Suppressor macrophage treated with lipopolysaccharide for 1 hour (primary cell): ENCODE measurements around the gene PKNOX2.

Experiments
- DNase-seq, 3 donors: peaks; one replicate each; pipeline ENCODE4 v3.0.0-alpha.2; 2020 to 2022

Gene PKNOX2

DNA sequence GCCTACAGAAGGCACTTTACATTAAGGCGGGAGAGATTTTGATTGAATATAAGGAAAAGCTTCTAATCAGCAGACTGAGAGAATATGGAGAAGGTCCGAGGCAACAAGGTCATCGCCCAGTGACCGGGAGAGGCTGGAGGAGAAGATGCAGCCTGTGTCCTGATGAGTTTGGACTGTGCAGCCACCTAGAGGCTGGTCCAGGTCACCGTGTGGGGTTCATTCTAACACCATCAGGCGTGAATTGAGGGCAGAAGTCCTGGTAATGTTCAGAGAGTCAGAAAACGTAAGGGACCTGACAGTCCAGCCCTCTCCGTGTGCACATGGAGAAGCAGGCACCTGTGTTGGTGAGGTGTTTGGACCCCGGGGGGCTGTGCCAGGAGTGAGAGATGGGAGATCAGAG lies 228.8 kb downstream of the PKNOX2 start:
- DNase-seq = no peak

DNA sequence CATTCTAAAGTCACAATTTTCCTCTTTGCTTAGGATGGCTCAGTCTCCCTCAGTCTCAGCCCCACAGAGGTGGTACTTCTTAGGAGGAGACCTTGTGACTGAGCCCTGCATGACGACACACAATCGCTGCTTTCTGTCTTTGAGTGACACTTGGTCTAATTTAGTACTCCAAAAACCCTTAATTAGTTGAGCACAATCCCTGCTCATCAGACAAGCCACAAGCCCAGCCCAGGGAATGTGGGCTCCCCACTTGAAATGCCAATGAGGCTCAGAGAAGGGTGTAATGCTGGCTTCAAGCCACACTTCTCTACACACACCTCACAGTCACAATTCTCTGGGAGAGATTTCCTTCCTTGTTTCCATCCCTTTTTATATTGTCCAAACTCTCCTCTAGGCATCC lies 229.7 kb downstream of the PKNOX2 start:
- no peak for DNase-seq

DNA sequence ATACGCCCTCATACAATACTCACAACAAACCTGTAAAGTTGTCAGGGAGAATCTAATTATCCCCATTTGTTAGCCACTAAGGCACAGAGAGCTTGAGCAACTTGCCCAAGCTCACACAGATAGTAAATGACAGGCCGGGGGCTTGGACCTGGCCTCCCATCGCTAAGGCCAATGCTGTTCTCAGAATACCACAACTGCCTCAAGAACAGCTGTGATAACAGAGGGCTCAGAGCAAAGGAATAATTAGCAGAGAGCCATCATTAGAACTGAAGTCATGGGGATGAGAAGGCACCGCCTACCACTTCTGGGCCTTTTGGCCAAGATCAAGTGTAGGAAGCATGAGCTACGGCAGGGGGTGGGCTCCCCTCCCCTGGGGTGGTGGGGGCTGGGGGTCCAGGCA lies 232.9 kb downstream of the PKNOX2 start:
- no peak for DNase-seq

DNA sequence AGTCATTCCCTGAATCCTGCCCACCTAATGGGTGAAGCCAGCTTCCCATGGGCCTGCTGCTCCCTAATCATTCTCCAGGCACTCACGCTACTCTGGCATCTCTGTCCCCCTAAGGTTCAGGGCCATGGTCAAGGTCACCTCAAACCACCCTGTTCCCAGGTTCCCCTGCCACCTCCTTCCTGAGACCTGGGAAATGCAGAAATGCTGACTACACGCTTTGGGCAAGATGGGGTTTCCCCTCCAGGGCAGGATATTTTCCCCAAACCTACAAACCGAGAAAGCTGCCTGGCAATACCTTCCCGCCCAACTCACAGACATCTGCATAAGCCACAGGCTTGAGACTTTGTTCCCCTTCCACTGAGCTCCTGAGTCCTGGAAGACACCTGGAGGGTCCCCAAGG lies 233.9 kb downstream of the PKNOX2 start:
- DNase-seq = no peak

DNA sequence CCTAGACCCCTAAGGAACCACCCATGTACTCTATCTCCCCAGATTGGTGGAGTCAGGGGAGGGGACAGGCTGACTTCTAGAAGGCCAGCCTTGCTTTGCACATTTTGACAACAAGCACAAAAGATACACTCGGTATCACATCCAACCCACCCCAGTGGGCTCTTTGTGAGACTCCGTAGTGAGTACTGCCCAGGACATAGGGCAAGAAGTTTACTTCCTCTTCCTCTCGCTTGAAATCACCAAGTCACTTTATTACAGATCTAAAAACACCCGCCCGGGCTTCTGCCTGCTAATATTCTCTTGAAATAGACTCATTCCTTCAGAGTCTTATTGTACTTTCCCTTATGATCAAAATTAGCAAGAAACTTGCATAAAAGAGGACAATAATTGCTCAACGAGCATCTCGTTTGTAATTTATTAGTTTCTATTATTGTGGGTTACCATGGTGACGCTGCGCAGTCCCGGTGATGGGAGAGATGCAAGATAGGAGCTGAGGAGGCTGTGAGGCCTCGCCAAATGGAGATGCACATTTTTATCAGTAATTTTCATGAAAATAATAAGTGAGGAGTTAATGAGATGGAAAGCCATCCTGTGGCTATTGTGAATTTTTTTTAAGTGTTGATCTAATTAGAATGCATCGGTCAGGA lies 234.6 kb downstream of the PKNOX2 start:
- DNase-seq = no peak

DNA sequence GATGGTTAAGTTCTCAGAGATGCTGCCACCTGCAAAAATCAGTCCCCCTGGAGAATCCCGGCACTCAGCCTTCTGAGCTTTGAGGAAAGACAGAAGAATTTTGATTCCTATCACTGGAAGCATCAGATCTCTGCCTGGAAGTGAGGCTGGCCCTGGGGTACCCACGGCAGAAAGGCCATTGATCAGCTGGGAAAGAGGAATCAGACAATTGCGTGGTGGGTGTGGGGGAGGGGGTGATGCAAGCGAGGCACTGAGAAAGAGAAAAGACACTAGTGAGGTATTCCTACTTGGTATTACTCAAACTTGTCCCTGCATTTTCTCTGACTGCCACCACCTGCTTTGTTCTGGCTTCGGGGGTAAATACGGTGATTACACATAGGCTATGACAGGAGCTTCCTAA lies 235.4 kb downstream of the PKNOX2 start:
- DNase-seq = no peak

DNA sequence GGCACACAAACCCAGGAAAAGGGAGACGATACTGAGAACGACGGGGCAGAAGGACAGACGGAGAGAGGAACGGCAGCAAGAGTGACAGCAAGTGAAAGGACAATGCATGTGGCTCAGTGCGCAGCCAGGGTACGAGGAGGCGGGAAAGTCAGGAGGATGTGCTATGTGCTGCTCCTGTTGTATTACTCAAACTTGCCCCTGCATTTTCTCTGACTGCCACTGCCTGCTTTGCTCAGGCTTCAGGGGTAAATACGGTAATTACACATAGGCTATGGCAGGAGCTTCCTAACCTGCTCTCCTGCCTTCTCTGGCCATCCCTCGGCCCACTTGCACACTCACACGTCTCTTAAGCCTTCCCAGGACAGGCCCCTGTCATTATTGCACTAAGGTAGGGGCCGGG lies 236.7 kb downstream of the PKNOX2 start:
- DNase-seq = no peak

DNA sequence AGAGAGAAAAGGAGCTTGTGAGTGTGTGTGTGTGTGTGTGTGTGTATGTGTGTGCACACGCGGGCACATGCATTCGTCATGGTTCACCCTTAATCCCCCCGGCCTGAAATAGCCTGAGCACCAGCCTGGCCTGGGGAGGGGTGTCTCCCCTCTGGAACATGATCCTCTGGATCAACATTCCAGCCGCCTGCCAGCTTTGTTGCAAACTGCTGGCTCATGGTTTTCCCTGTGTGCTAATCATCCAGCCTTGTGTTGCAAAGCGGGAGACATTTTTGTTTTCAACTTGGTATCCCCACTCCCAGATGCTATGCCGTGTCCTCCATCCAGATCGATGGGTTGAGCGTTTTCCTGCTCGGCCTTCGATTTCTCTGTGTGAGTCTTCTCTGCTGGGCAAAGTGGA lies 237.2 kb downstream of the PKNOX2 start:
- no peak for DNase-seq

DNA sequence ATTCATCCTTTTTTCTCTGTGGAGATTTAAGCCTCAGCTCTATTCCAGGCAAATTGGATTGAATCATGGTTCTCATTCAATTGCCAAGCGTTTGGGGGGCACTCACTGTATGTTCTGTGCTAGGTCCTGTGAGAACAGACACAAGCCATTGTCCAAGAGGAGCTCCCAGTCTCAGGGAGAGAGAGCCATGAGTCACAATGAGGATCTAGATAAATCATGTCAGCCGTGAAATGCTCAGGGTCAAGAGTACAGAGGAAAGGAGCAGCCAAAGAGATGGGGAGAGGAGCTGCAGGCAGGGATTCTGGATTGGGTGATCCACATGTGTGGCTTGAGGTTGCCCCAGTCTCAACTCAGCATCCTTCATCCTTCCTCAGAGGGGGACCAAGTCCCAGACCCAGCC lies 237.9 kb downstream of the PKNOX2 start:
- DNase-seq = no peak

DNA sequence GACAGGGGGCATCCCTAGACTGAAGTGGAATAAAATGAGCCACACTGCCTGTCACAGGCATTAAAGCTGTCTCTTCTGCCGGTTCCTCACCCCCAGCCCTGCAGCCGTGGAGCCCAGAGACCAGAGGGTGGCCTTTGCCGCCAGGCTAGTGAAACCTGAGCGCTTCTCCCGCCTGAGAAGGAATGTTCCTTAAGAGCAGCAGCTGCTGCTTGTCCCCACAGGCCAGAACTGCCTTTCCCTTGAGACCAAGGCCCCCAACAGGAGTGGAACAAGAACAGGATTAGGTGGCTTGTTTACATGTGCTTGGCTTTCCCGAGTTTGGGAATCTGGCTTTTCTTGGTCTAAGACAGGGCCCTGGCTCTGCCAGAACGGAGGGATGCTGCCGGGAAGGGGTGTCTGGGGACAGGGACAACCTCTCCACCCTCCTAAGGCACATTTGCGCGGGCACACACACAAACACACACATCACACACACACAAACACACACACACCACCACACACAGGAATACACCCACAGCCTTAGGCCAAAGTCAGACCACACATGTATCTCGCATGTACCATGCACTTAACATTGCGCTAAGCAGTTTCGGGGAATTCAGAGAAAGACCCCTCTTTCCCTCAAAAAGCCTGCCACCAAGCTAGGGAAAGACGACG lies 239.7 kb downstream of the PKNOX2 start:
- no peak for DNase-seq

DNA sequence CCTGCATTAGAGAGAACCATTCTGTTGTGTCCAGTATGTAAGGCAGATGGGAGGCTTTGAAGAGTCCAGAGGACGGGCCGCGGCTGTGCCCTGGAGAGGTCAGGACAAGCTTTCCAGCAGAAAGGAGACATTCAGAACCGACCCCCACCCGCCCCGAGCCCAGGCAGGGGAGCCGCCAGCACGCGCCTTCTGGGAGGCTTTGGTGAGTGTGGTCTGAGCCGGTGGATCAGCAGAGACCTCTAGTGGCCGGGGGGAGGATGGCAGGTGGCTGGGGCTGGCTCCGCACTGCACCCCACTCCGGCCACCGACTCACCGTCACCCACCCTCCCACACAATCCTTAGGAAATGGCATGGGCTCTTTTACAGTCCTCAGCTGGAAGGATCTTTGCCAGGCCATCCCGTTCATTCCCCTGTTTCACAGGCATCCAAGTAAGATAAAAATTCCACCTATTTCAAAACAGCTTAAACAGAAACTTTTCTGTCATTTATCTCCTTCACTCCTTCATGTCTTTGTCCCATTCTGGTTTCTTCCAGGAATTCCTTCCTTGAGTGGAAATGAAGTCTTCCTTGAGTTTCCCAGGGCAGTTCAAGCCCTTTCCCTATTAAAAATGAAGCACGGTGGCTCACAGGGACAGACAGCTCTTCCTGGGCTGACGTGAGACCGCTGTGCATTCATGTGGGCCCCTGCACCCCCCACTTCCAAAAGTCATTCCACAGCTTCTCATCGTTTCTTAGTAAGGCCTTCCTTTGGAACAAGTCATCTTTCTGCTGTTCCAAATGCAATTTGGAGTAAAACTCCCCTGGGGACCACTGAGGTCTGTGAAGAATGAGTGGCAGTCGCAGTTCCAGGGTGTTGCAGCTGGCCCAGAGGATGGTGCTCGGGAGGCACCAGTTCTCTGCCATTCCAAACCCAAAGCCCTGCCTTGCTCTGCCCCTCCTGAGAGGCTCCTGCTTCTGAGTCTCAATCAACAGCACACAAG lies 240.6 kb downstream of the PKNOX2 start:
- peak; percentile 65 to 78 (median 77) for DNase-seq

DNA sequence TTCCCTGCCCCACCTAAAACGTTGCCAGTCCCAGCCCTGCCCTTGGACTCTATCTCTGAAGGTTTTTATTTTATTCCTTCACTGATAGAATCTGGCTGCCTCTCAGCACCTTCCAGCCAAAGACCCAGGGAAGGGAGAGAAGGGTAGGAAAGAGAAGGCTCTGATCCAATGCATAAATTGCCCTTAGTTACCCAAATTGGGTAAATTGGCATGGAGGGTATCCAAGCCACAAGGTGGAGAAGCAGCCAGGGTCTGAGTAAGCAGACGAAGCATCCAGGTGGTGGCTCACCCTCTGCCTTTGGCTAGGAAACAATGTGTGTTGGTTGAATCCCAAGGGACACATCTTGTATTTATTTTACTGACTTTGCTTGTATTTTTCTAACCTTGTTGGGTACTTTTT lies 242.5 kb downstream of the PKNOX2 start:
- DNase-seq = no peak

DNA sequence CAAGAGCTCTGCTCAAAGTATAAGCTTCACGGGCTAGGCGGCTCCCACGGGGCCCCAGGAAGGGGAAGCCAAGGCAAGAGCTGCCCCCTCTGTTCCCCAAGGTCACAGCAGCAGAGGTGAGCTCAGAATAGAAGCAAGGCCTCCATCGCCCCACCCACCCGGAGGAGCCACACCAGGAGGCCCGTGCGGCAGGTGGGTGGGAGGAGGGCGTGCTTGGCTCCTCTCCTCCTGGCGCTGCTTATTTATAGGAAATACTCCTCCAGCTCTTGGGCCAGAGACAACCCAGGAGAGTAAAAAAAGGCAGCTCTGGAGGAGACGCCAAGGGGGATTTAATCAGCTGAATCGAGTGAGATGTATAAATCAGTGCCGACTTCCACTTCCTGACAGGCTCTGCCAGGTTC lies 243.8 kb downstream of the PKNOX2 start:
- DNase-seq = no peak

DNA sequence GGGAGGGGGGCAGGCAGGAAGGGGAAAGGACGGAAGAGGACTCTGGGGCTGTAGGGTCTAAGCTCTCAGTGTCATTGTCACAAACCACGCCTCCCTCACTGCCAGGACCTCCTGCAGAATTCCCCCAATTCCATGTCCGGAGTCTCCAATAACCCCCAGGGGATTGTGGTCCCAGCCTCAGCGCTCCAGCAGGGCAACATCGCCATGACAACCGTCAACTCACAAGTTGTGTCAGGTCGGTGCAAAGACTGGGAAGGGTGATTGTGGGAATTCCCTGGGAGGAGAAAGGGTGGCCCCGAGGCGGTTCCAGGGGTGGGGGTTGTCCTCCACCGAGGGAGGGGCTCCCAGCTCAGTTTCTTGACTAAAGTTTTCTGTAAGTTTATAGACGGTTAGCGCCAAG lies 245.5 kb downstream of the PKNOX2 start:
- no peak for DNase-seq

DNA sequence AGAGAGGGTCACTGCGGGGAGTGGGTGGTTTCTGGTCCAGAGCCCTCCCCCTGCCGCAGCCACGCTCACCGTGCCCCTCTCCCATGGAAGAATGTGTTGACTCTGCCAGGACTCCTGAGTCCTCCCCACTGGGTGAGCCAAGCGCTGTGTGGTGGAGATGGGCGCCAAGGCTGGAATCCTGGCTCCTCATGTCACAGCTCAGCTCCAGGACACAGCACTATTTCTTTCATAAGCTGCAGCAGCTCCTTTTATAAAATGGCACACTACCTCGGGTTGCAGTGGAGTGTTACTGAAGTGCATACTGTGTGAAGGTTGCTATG lies 247.6 kb downstream of the PKNOX2 start:
- DNase-seq = no peak

DNA sequence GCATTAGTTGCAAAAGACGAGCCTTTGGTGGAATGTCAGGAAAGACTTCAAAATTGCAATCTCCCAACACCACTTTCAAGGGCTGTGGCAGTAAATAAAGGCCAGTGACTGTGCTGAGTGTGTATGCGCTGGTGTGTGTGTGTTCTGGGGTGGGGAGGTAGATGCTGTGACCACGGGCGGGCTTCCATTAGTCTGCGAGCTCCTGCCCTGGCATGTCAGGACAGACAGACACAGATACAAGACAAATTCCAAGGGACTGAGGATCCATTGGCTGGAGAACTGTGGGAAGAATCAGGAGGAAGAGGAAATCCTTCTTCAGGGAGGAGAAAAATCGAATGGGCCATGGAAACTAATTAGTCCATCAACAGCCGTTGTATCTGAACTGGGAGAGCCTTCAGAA lies 248.0 kb downstream of the PKNOX2 start:
- no peak for DNase-seq

DNA sequence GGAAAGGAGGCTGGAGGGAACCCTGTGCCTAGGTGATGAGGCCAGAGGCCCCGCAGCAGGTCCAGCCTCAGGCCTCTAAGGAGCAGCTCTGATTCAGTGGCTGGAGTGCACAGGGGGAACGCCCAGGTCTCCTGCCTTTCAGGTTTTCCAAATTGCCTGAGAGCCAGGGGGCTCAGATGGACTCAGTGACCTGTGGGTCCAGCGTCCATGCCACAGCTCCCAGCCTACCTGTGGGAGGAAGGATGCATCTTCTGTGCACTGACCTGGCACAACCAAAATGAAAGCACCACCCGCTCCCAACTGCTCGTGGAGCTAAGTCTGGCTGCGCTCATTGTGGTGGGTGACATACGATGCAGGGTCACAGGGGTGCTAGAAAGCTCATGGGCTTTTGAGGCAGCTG lies 248.7 kb downstream of the PKNOX2 start:
- DNase-seq = no peak

DNA sequence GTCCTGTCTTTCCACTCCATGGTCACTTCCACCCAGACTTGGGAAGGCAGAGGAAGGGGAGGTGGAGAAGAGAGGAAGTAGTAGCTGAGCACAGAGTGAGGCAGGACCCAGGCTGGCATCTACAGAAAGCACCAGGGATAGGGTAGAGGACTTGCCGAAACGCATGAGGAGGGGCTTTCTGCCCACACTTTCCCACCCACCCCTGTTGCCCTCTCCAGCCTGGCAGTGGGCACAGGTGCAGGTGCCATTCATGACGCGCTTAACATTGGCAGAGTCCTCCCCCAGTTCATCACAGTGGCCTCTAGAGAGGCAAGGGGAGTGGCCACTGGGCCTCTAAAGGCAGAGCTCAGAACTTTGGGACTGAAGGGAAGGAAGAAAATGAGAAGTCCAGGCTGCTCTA lies 249.6 kb downstream of the PKNOX2 start:
- no peak for DNase-seq

DNA sequence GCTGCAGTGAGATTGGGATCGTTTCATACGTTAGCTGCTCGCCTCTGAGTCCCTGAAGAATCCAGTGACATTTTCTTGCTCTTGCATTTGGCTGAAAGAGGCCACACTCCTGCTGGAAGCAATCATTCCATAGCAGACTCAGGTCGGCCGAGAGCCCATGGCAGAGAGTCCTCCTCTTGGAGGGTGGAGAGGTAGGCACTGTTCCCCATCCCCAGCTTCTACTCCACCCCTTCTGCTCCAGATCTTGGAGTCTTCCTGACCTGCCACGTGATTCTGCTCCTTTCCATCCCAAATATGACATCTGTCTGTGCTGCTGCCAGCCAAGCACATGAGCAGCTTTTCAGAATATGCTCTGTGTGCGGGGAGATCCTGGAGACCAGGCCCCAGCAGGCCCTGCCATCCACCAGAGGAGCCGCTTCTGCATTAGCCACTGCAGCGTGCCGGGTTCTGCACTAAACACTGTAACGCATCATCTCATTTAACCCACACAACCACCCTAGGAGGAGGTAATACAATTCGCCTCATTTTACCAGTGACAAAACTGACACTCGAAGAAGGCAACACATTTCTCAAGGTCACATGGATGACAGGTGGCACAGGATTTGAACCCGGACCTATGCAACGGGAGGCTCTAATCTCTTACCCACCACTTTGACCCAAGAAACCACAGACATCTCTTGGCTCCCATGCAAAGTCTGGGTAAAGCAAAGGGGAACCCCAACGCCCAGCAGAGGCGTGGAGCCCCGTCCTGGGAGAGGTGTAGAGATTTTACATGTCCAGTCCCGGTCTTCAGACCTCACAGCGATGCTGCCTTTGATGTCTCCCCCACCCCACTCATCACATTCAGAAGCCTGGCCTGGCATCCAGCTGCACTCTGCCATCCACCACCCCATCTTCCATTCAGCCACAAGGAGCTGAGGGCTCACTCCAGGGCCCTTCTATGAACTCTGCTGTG lies 252.7 kb downstream of the PKNOX2 start:
- DNase-seq = no peak

DNA sequence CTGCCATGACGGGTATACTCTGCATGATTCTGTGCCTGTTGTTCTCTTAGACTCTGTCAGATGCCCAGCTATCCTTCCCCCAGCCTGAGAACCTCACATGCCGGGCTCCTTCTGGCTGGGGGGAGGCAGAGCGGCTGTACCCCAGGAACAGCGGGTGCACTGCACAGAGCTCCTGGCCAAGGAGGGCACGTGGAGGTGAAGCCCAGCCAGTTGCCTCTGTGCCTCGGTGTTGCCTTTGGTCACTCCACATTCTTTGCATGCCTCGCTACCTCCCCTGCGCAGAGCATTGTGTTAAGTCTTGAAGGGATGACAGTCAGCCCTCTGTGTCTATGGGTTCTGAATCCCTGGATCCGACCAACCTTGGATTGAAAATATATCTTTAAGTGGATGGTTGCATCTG lies 253.8 kb downstream of the PKNOX2 start:
- no peak for DNase-seq

DNA sequence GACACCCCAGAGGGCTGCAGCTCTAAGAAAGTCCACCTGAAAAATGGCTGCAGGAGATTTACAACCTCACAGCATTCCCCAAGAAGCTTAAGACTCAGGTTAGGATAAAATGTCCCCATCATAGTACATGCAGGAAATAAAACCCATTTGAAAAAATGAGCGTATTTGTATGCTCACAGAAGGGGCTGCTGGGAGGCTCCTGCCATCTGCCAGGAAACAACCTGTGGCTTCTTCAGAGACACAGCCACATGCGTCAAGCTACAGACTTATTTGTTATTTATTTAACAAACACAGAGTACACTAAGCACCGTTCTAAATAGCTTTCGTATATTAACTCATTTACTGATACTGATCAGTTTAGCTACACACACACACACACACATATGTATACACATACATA lies 258.1 kb downstream of the PKNOX2 start:
- DNase-seq = no peak

DNA sequence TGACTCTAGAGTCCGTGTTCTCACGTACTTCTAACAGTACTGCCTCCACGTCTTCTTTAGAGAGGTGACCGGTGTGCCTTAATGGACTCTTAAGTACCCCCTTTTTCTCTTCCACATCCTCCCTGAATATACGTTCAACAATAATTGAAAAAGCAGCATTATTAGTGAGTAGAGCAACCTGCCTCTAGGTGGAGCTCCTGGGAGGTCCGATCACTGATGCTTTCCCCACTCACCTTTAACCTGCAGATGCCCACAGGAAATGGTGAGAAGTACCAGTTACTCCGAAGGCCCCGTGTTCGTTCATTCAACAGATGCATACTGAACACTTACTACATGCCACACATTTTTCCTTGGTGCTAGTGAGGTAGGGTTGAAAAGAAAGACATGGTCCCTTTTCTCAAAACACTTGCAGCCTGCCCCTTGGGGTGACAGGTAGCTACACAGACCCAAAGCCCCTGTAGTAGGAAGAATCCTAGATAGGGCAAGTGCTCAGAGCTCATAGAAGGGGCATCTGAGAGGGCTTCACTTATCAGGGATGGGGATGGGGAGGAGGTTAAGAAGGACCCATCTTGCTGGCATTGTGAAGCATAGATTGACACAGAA lies 258.8 kb downstream of the PKNOX2 start:
- DNase-seq = no peak

DNA sequence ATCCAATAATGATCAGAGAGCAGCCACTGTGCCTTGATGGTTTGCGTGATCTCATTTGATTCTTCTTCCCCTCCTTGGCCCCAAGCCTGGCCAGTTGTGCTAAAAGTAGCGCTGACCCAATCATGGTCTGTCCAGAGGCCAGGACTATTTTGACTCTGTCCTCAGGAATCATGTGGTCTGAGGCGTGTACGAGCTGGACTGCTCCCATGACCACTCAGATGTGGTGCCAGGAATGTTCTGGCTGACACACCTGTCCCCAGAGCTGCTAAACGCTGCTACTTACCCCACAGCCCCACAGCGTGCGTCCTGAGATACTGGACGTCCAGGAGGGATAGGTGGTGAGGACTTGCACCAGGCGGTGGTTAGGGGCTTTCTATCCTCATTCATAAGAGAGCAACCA lies 261.1 kb downstream of the PKNOX2 start:
- no peak for DNase-seq
